GM23248 (cell line): ENCODE data around the gene ABHD2.

ENCODE experiments used
- EZH2 ChIP-seq: fragments of 200-600 bp; sonication (generic); IDR thresholded peaks from 2 replicates; pipeline ENCODE4 v1.6.1; 2018; ENCODE audit warnings: antibody characterized with exemption, mild to moderate bottlenecking; ENCODE audit not compliant: insufficient read depth, poor library complexity, severe bottlenecking
- EZH2phosphoT487 ChIP-seq: fragments of 200-600 bp; sonication (generic); IDR thresholded peaks from 2 replicates; pipeline ENCODE4 v1.6.1; 2018; ENCODE audit warnings: antibody characterized with exemption, moderate library complexity, mild to moderate bottlenecking, low read depth; ENCODE audit not compliant: insufficient read depth

DNA sequence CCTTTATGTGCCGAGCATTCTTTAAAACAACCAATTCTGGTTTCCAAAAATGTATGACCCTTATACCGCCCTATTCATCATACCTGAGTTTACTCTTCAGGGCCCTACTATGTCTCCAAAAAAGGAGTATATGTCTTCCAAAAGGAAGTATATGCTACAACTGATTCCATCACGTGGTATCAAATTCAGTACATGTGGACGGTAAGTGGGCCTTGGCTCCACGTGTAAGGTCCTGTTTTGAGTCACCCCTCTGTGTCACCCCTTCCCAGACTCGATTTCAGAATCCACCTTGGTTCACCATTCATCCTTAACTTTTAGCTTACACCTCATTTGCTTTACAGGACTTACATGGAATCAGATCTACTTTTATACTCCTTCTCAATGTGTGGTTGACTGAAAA is 37.8 kb downstream of the ABHD2 start:
- TF ChIP-seq EZH2 = no peak
- no peak for TF ChIP-seq EZH2phosphoT487
